MG63 (cell line): ENCODE measurements around the gene PDSS2. TPM values are rescaled to one million over a fixed set of nuclear protein-coding genes. Genes with fewer than 3 reads are reported as not detected.

ENCODE experiments used
- DNase-seq: peaks from one replicate; pipeline ENCODE4 v3.0.0-alpha.2; 2020
- H3K27me3 ChIP-seq: fragments of 250-450 bp; sonication (Bioruptor Pico); 2 replicates; pipeline ENCODE4 v1.5.1; 2020; ENCODE audit warnings: mild to moderate bottlenecking, moderate library complexity
- H3K36me3 ChIP-seq: fragments of 250-450 bp; sonication (Bioruptor Pico); 2 replicates; pipeline ENCODE4 v1.5.1; 2020; ENCODE audit warnings: mild to moderate bottlenecking, moderate library complexity
- H3K4me3 ChIP-seq: fragments of 250-450 bp; sonication (Bioruptor Pico); 2 replicates; pipeline ENCODE4 v1.5.1; 2020; ENCODE audit warnings: mild to moderate bottlenecking, moderate library complexity
- H3K9me3 ChIP-seq: fragments of 250-450 bp; sonication (Bioruptor Pico); 2 replicates; pipeline ENCODE4 v1.5.1; 2020; ENCODE audit warnings: mild to moderate bottlenecking, moderate library complexity
- total RNA-seq: library from RNA; depleted of rRNA; stranded (reverse); fragments of >200 nt; shearing (Covaris generic); gene quantifications from 2 replicates; pipeline ENCODE4 v1.2.3, GENCODE V29; 2014; ENCODE audit warnings: low replicate concordance

Gene PDSS2
- total RNA-seq, 1 experiment from 2014 or later = 13.9 TPM

DNA sequence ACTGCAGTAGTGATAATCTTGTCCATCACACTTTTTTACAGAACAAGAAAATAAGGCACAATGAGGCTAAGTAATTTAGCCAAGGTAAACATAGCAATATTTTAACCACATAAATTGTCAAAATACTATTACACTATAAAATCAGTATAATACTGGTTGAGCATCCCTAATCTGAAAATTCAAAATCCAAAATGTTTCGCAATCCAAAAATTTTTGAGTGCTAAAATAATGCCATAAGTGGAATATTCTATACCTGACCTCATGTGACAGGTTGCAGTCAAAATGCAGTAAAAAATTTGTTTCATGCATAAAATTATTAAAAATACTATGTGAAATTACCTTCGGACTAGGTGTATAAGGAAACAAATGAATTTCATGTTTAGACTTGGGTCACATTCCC, 101.5 kb downstream of the PDSS2 start:
- Histone ChIP-seq H3K27me3 (no peaks in the 10 kb centered on the region), H3K9me3 (no peaks in the 10 kb centered on the region), H3K36me3 (no peaks in the 10 kb centered on the region), H3K4me3 (no peak overlapping the region)
- DNase-seq = no peak

DNA sequence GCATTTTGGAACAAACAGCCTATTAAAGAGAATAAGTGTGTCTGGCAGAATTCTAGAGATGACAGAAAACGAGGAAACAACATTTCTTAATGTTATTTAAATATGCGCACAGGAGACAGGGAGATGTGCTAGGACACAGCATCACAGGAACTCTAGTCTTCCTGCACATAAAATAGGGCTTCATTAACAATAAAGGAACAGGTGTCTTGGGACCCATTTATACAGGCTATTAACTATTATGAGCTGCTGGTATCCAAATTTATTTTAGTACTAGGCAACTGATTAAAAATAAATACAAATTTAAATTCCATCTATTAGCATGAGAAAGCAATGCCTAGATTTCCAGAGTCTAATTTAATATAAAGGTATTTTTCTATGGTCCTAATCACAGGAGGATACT, 102.3 kb downstream of the PDSS2 start:
- DNase-seq = no peak
- H3K36me3 ChIP-seq = no peaks in the 10 kb centered on the region
- no peaks in the 10 kb centered on the region for H3K9me3 ChIP-seq
- H3K27me3 ChIP-seq = no peaks in the 10 kb centered on the region
- H3K4me3 ChIP-seq = no peak overlapping the region

DNA sequence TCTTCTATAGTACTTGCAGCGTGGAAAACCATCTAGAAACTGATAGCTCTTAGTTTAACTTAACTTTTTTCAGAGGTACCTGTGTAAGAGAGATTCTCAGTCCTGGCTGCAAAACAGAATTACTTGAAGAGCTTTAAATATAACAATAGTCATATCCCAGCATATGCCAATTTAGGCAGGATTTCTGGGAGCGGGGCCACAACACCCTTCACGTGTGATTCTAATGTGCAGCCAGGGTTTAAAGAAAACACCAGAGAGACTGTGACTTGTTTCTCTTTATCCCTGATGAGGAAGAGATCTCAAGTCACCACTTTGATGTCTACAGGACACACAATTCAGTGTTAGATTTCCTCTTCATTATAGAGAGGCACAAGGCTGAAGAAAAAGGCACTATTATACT, 103.7 kb downstream of the PDSS2 start:
- no peaks in the 10 kb centered on the region for H3K36me3 ChIP-seq
- DNase-seq = no peak
- no peaks in the 10 kb centered on the region for H3K9me3 ChIP-seq
- no peaks in the 10 kb centered on the region for H3K27me3 ChIP-seq
- no peak overlapping the region for H3K4me3 ChIP-seq

DNA sequence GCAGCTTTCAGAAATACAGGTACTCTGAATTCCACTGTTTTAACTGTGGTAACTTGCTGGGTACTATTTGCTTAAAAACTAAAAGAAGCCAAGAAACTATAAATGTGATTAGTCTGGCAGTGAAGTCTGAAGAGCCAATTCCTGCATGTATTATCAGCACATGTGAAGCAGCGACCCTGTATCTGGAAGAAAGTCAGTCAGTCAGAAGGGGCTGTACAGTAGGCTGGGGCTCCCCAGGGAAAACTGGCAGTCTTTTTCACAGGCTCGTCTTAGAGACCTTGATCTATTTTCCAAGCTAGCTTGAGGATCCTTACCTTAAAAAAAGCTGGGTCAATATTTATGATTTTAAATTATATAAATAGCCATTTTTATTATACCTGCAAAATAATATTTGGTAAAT, 104.9 kb downstream of the PDSS2 start:
- no peaks in the 10 kb centered on the region for H3K36me3 ChIP-seq
- H3K9me3 ChIP-seq = no peaks in the 10 kb centered on the region
- no peak for DNase-seq
- H3K27me3 ChIP-seq = no peaks in the 10 kb centered on the region
- no peak overlapping the region for H3K4me3 ChIP-seq

DNA sequence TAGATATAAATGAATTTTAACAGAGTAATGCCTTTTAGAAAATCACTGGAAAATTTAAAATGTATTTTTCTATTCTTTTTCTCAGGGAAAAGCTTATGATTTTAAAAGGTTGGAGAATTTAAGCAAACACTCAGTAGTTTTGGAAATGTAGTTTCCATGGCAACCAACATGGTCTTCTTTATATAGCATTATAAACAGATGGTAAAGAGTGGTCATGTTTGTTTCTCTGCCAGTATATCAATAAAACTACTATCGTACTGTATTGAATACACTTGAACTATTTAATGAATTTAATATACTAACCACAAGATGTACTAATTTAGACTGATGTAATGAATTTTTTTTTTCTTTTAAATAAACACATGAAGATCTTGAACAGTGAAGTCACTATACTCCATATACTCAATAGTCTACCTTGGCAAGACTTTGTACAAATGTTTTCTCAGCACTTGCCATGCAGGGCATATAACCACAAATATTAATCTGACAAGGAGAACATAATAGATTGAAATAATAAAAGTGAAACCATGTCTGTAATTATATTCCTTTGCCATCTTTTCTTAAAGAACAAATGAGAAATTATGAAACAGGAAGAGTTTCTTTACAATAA, 105.5 kb downstream of the PDSS2 start:
- H3K36me3 ChIP-seq = no peaks in the 10 kb centered on the region
- no peak overlapping the region for H3K4me3 ChIP-seq
- no peaks in the 10 kb centered on the region for H3K9me3 ChIP-seq
- no peaks in the 10 kb centered on the region for H3K27me3 ChIP-seq
- DNase-seq = no peak

DNA sequence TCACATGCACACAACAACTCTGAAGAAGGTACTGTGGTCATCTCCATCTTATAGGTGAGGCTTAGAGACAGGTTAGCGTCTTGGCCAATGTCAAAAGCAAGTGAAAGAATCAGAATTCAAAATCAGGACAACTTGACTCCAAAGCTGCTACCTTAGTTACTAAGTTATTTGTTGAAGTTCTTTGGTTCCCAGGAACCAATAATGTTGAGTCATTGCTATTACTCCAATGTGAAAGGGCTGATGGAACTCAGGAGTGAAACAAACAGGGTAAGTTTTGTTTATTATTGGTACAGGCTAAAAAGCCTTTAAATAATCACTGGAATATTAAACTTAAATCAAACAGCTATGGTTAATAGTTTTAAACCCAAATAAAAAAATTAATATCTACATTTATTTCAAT, 111.1 kb downstream of the PDSS2 start:
- Histone ChIP-seq H3K27me3 (no peaks in the 10 kb centered on the region), H3K9me3 (no peaks in the 10 kb centered on the region)
- no peak for DNase-seq

DNA sequence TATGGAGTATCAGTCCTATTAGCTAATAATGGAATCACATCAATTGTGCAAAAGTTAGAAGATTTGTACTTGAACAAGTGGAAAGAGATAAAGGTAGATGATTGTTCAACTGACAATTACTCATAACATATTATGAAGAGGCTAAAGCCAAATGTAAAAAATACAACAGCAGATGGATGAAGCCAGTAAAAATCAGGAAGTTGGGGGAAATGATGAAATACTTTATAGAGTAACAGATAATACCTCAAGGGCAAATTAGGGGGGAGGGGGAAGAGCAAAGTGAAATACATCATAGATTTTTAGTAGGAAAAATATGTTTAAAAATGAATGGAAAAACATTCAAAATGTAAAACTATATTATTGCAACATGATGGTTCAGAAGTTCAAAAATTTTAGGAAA, 114.0 kb downstream of the PDSS2 start:
- no peak overlapping the region for H3K4me3 ChIP-seq
- H3K27me3 ChIP-seq = no peaks in the 10 kb centered on the region
- DNase-seq = no peak
- H3K36me3 ChIP-seq = no peaks in the 10 kb centered on the region
- H3K9me3 ChIP-seq = no peaks in the 10 kb centered on the region

More for the DNA sequence above, 111.1 kb downstream of the PDSS2 start:
- Histone ChIP-seq H3K36me3 (no peaks in the 10 kb centered on the region), H3K4me3 (no peak overlapping the region)

DNA sequence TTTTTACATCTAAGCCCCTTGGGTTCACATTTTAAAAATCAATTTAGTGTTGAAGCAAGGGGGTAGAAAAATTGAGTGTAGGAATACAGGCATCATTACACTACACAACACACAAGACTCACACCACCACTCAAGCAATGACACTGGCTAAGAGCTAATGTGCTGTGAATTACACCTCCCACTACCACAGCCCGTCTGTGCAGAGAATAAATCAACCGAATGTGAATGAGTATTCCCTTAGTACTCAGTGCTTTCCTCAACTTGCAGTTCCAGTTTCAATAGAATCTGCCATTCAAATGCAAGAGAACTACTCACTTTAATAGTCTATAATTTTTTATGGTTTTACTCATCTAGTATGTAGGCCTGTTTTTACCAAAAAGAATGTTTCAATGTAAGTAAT, 114.4 kb downstream of the PDSS2 start:
- Histone ChIP-seq H3K9me3 (no peaks in the 10 kb centered on the region), H3K36me3 (no peaks in the 10 kb centered on the region), H3K4me3 (no peak overlapping the region), H3K27me3 (no peaks in the 10 kb centered on the region)
- DNase-seq = no peak

DNA sequence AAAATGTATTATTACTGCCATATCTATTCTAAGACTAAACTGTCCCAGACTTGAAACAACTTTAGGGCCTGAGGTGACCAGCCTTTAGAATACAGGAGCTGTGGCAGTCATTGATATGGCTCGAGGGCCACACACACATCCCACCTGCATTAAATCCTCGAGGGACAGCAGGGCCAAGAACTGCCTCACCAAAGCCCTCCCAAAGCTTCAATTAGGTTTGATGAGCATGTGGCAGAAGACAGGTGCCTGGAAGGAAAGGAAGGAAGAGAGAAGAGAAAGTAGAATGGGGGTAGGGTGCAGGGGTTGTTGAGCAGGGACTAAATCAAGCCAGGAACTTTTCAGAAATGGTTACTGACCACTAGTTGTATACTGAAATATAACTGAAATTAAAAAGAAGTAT, 115.0 kb downstream of the PDSS2 start:
- Histone ChIP-seq H3K36me3 (no peaks in the 10 kb centered on the region), H3K27me3 (no peaks in the 10 kb centered on the region), H3K9me3 (no peaks in the 10 kb centered on the region), H3K4me3 (no peak overlapping the region)
- DNase-seq = no peak

DNA sequence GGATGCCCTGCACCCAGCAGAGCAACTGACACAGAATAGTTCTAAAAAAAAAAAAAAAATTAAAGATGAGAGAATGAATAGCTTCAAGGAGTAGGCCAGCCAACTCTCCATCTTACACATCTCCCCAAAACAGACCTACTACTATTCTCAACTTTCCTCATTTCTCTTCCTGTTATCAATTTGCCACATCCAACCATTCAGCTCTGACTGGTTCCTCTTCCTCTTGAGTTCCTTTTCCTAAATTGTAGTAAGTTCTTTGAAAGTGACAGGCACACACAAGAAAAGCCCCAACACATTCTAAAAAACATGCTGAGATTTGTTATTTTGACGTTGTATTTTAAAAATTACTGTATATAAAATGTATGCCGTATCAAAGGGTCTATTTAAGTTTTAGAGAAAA, 117.2 kb downstream of the PDSS2 start:
- Histone ChIP-seq H3K27me3 (no peaks in the 10 kb centered on the region), H3K9me3 (no peaks in the 10 kb centered on the region), H3K4me3 (no peak overlapping the region), H3K36me3 (no peaks in the 10 kb centered on the region)
- DNase-seq = no peak

DNA sequence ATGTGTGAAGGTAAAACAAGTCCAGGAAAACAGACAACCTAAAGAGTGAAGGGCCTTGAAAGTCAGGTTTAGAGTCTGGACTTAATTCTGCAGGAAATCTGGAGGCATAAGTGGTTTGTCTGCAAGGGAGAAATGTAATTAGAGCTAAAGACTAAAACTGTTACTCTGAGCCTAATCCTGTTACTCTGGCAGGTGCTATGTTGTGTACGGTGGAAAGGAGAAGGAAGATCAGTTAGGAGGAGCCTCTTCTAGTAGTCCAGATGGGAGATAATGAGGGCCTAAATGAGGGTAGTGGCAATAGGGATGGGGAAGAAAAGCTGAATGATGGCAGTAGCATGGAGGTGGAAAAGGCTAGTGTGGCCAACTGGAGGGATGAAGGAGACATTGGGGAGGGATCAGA, 118.5 kb downstream of the PDSS2 start:
- H3K4me3 ChIP-seq = no peak overlapping the region
- DNase-seq = no peak
- no peaks in the 10 kb centered on the region for H3K9me3 ChIP-seq
- H3K36me3 ChIP-seq = no peaks in the 10 kb centered on the region
- no peaks in the 10 kb centered on the region for H3K27me3 ChIP-seq

DNA sequence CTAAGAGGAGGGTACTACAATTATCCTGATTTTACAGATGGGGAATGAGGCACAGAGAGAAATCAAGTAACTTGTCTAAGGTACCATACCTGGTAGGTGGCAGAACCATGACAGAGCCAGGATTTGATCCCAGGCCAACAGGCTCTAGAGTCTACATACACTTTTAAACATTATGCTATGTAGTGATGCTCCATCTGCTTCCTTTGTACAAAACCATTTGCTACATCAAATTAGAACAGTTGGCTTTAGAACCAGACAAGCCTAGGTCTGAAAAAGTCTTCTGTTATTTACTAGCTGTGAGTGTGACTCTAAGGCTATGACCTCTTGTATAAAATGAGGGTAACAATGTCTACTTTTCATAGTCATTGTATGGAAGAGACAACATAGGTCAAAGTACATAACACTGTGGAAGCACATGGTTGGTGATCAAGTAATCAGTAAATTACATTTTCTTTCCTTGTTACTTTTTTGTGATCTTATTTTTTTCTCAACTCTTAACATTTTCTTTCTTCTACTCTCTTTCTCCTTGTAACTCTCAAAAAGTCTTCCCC, 122.1 kb downstream of the PDSS2 start:
- no peaks in the 10 kb centered on the region for H3K36me3 ChIP-seq
- H3K9me3 ChIP-seq = no peaks in the 10 kb centered on the region
- no peaks in the 10 kb centered on the region for H3K27me3 ChIP-seq
- DNase-seq = no peak
- no peak overlapping the region for H3K4me3 ChIP-seq

DNA sequence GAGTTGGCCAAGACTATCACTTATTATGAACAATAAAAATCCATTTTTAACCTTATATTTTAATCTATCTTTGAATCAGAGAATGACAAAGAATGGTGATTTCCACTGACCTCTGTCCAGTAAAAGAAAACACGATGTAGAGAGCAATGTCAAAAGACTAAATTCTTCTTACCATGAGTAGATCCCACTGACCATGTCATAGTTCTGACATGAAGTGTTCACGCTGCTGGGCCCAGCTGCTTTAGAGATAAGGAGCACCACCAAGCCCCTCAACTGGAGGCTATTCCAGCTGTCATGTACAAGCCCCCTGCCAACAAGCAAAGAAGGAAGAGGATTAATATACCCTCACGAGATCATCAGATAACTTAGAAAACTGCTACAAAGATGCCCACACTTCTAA, 125.3 kb downstream of the PDSS2 start:
- Histone ChIP-seq H3K4me3 (no peak overlapping the region), H3K9me3 (no peaks in the 10 kb centered on the region)
- DNase-seq = no peak

DNA sequence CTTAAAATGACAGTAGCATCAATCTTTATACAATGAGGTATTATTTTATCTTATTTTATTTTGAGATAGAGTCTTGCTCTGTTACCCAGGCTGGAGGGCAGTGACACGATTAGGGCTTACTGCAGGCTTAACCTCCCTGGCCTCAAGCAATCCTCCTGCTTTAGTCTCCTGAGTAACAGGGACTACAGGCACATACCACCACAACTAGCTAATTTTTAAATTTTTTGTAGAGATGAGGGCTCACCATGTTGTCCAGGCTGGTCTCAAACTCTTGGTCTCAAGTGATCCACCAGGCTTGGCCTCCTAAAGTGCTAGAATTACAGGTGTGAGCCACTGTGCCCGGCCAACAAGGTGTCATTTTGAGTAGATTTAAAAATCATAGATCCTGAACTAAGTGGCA, 125.9 kb downstream of the PDSS2 start:
- no peaks in the 10 kb centered on the region for H3K27me3 ChIP-seq
- no peak for DNase-seq
- no peaks in the 10 kb centered on the region for H3K36me3 ChIP-seq
- H3K9me3 ChIP-seq = no peaks in the 10 kb centered on the region
- H3K4me3 ChIP-seq = no peak overlapping the region

More for the DNA sequence above, 125.3 kb downstream of the PDSS2 start:
- Histone ChIP-seq H3K27me3 (no peaks in the 10 kb centered on the region), H3K36me3 (no peaks in the 10 kb centered on the region)

DNA sequence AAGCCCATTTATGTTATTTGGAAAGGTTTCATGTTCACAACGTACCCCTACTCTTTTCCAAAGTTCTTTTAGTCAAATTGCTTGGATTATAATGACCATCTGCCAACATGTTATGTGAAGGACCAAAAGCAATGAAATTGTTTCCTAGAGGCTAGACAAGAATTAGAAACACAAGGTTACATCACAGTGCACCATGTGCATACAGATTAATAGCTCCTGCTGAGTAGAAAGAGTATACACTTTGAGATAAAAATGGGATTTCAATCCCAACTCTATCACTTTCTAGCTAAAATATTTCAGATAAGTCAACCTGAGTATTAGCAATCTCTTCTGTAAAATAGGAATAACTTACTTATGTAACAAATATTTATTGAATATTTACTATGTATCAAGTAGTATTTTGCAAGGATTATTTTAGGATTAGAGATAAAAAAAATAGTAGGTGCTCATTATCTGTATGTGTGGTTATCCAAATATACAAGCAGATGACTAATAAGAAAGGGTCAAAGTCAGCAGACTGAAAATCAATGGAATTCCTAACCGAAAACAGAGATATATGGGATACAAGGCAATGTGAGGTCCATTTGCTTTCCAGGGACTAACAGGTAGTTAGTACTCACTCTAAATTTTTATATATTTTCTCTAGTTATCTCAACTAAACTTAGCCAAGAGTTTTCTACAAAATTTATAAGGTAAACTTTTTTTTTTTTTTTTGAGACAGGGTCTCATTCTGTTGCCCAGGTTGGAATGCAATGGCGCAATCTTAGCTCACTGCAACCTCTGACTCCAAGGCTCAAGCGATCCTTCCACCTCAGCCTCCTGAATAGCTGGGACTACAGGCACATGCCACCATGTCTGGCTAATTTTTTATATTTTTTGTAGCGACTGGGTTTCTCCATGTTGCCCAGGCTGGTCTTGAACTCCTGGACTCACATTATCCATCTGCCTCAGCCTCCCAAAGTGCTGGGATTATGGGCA, 127.7 kb downstream of the PDSS2 start:
- Histone ChIP-seq H3K9me3 (no peaks in the 10 kb centered on the region), H3K27me3 (no peaks in the 10 kb centered on the region), H3K36me3 (no peaks in the 10 kb centered on the region), H3K4me3 (no peak overlapping the region)
- no peak for DNase-seq

DNA sequence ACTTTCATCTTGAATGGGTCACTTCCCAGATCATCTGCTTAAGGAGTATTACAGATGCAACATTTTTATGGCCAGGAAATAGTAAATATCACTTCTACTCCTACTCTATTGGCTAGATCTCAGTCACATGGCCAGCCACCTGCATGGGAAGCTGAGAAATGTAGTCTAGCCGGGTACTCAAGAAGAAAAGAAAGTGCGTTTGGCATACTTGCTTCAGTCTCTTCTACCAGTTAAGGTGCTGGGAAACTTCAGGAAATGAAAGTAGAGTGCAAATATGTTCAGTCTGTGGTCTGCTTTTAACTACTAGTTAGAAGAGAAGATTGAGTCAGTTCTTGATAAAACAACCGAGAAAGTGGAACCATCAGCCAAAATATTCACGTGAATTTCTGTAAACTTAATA, 129.2 kb downstream of the PDSS2 start:
- no peak for DNase-seq
- Histone ChIP-seq H3K36me3 (no peaks in the 10 kb centered on the region), H3K27me3 (no peaks in the 10 kb centered on the region), H3K4me3 (no peak overlapping the region), H3K9me3 (no peaks in the 10 kb centered on the region)

DNA sequence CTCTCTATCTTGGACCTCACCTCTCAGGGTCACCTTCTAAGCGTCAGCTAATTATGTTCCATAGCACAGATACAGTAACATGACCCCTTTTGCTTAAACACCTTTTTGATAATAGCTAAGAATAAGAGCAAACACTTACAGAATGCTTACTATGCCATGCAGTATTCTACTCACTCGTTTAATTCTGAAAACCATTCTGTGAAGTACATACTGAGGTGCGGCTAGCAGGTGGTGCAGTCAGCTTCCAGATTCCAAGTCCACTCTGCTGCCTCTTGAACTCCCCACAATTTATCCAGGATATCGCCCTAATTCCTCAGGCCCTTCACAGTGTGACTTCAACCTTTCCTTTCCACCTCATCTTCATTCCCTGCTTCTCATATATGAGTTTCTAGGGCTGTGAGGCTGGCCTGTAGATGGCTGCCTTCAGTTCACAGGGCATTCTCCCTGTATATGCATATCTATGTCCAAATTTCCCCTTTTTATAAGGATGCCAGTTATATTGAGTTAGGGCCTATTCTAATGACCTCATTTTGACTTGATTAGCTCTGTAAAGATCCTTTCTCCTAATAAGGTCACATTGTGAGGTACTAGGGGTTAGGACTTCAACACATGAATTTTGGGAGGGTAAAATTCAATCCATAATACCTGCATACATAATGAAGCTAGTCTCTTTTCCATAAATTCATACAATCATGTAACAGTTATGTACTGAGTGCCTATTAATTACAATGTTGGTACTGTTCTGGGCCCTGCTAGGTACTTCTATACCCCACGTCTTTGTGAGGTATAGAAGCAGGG, 130.1 kb downstream of the PDSS2 start:
- Histone ChIP-seq H3K9me3 (no peaks in the 10 kb centered on the region), H3K4me3 (no peak overlapping the region), H3K27me3 (no peaks in the 10 kb centered on the region), H3K36me3 (no peaks in the 10 kb centered on the region)
- no peak for DNase-seq
